H1 (cell line): ENCODE results near the gene MBOAT1. TPM values are rescaled to one million over a fixed set of nuclear protein-coding genes. Genes with fewer than 3 reads are reported as not detected.

Experiments used
- BACH1 ChIP-seq: IDR thresholded peaks from 2 replicates; pipeline ENCODE4 v1.6.1; 2012; ENCODE audit warnings: low read length, improper control_type of control experiment
- CHD7 ChIP-seq: fragments of 300-600 bp; sonication (generic); IDR thresholded peaks from 2 replicates; pipeline ENCODE4 v1.7.1; 2012; ENCODE audit warnings: low read length, moderate library complexity, mild to moderate bottlenecking, inconsistent platforms; ENCODE audit not compliant: insufficient replicate concordance
- KDM4A ChIP-seq: IDR thresholded peaks from one replicate; pipeline ENCODE4 v1.7.1; 2012; ENCODE audit warnings: low read depth, mild to moderate bottlenecking, moderate library complexity, low read length, inconsistent platforms; ENCODE audit not compliant: severe bottlenecking
- KDM5A ChIP-seq: fragments of 200-600 bp; IDR thresholded peaks from 2 replicates; pipeline ENCODE4 v1.7.1; 2012; ENCODE audit warnings: mild to moderate bottlenecking, low read length, inconsistent platforms, mixed read lengths
- SAP30 ChIP-seq: fragments of 300-600 bp; sonication (generic); IDR thresholded peaks from 2 replicates; pipeline ENCODE4 v1.7.1; 2012; ENCODE audit warnings: low read length, moderate library complexity, mild to moderate bottlenecking, inconsistent platforms; ENCODE audit not compliant: insufficient read depth, insufficient replicate concordance
- TAF7 ChIP-seq: optimal IDR thresholded peaks from 2 replicates; pipeline ENCODE3; 2011; ENCODE audit warnings: low read depth, mild to moderate bottlenecking, inconsistent platforms, low read length, moderate library complexity, borderline replicate concordance
- TEAD4 ChIP-seq: IDR thresholded peaks from 2 replicates; pipeline ENCODE4 v1.6.1; 2012; ENCODE audit warnings: low read depth, low read length, inconsistent platforms, mixed read lengths
- polyA plus RNA-seq, 7 experiments: library from polyadenylated mRNA; depleted of rRNA in 3 of 7; stranded (reverse) in 5 of 7; unstranded in 2 of 7; fragments of >200 nt in 5 of 7; fragments of 200-250 nt in 2 of 7; gene quantifications; 1 replicate in 5 of 7; 2 replicates in 1 of 7; 4 replicates in 1 of 7; pipeline versions ENCODE4 v1.2.1 to v1.2.3, GENCODE V29; 2011 to 2013; ENCODE audit warnings: missing spikeins in 2 of 7, mixed read lengths in 2 of 7
- total RNA-seq: library from RNA; stranded (reverse); fragmentation: NEBNext Ultra II Directional; extraction: Animal tissue kit (Norgen Biotek cat#: 25700); gene quantifications from 2 replicates; pipeline ENCODE4 v1.2.1, GENCODE V29; 2021

MBOAT1 gene
- total and polyA plus RNA-seq, 2 of the 8 experiments (the other 6 are each of a cell fraction or from before 2014, with no cell fraction given): 4.9 to 19.5 TPM

GRCh38 chr6:20071998-20072397, 140.3 kb downstream of the MBOAT1 start (continued):
- TF ChIP-seq CHD7: no peak
- no peak for TF ChIP-seq BACH1
- no peak for TF ChIP-seq KDM5A
- no peak for TF ChIP-seq TAF7
- no peak for TF ChIP-seq KDM4A
- TF ChIP-seq SAP30: no peak
- no peak for TF ChIP-seq TEAD4
